Neural cell (in vitro differentiated cells): ENCODE measurements around the gene ACTL8.

ENCODE experiments used
- CTCF ChIP-seq: fragments of 450-650 bp; IDR thresholded peaks from 2 replicates; pipeline ENCODE4 v1.5.1; 2014; ENCODE audit warnings: antibody characterized with exemption, mild to moderate bottlenecking, moderate library complexity; ENCODE audit not compliant: poor library complexity, severe bottlenecking
- EZH2 ChIP-seq: fragments of 200-600, 300-800 bp; shearing (Covaris generic), sonication (generic); IDR thresholded peaks from 2 replicates; pipeline ENCODE4 v1.6.1; 2014; ENCODE audit warnings: antibody characterized with exemption, low read length, borderline replicate concordance, mild to moderate bottlenecking; ENCODE audit not compliant: insufficient read depth, poor library complexity, severe bottlenecking

- TF ChIP-seq CTCF (no peak), EZH2 (no peak)
Observed at GRCh38 chr1:17739050-17739449, 16.1 kb upstream of the ACTL8 start.
